GM13976 (cell line): ENCODE measurements around the gene CHD3.

Source experiments
- DNase-seq: peaks from one replicate; pipeline ENCODE4 v3.0.0; 2012; ENCODE audit warnings: low spot score
- CTCF ChIP-seq: IDR thresholded peaks from 2 replicates; pipeline ENCODE4 v1.5.1; 2012; ENCODE audit warnings: borderline replicate concordance, mild to moderate bottlenecking; ENCODE audit not compliant: insufficient read depth; ENCODE audit errors: extremely low read depth, missing control alignments, control extremely low read depth
- in situ Hi-C: fragments of 300-500 bp; cut with MboI; formaldehyde crosslinking; loops from one replicate; pipeline ENCODE4 v1.12.0; 2022; ENCODE audit warnings: low sequenced_read_pairs, mixed read lengths, inconsistent platforms; ENCODE audit not compliant: unreplicated experiment

CHD3 gene

DNA sequence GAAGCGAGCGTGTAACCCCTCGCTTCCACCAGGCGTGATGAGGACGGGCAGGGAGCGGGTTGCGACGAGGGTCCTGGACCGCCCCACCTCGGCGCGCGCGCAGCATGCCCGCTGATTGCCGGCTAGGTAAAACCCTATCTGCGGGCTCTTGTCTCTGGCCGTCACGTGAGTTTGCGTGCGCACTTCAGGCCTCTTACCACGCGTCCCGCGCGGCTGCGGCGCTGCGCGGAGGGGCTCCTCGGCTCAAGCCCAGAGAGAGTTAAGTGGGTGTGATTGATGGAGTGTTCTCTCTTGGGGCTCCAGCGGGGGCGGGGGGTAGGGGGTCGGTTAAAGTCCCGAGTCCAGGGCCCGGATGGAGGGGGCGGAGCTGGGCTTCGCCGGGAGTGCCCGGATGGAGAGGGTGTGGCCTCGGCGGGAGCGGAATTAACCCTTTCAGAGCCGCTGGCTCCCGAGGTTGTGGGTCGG is 46.6 kb upstream of the CHD3 start:
- in situ Hi-C loops, result no loop called here
- peak; percentile 83 for DNase-seq
- no peak for TF ChIP-seq CTCF

DNA sequence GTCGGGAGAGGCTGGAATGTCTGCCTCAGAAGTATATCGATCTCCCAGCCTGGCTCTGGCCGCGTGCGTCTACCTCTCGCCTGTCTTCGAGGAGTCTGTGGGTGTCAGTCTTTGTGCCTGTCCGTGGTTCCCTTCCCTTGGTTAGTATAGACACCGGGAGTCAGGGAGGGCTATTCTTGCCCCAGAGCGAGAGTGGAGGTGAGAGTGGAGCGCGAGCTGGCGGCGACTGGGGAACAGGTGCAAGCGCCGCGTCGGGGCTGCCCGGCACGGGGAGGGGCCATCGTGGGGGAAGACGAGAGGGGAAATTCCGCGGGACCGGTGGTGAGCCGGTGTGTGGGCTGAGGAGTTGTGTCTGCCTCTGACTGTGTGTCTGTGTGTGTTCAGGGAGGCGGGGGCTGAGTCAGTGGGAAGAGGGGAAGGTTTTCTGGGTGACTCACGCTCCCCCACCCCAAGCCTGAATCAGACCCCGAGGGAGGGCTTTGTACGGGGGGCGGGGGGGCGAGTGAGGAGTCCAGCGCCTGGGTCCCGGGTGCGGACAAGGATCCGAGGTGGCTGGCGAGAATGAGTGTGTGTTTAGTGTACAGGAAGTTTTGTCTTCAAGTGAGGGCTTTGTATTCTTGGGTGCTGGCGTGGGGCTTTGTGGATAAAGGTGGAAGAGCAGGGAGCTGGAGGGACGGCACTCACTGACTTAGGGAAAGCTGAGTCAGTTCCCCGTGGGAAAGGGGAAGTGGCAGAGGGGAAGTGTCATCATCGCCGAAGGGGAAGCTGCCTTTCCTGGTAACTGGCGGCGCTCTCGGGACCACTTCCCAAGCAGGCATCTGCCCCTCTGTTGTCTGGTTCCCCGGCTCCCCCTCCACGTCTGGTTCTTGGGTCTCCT is 46.0 kb upstream of the CHD3 start:
- TF ChIP-seq CTCF, result no peak
- in situ Hi-C loops, result no loop called here
- DNase-seq, result peak; percentile 82

- no peak for DNase-seq
- no peak for TF ChIP-seq CTCF
- in situ Hi-C loops, result no loop called here
Measured at GRCh38 chr17:7843257-7843535, 45.4 kb upstream of the CHD3 start.

DNA sequence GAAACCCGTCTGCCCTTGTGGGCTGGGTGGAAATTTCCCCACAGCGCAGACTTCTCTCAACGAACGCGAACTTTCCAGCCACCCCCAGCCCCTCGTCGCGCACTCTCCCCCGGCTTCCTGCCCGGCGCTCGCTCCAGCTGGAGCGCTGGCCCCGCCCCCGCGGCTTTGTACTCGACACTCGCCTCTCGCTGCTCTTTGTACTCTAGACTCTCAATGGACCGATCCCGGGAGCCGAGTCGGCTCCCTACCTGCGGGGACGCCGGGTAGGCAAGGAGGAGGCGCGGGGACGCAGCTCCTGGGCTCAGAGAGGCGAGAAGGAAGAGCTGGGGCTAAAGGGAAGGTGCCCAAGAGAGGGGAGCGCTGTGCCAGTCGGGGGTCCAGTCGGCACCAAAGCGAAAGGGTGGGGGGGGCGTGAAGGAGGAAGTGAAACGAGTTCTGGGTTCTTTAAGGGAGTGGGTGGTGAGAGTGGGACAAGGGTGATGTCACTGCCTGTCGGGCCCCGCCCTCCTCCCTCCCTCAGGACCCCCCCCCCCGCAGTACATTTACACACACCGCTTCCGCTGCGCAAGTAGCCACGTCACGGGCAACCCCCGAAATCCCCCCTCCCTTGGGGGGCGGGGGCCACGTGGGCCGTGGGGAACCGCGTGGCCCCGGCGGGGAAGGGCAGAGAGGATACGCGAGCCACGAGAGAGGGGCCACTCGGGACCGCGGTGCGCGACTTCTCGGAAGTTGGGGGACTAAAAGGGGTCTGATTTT is 44.9 kb upstream of the CHD3 start:
- peak; percentile 92 for DNase-seq
- no peak for TF ChIP-seq CTCF
- in situ Hi-C loops, result no loop called here

- in situ Hi-C loops, result no loop called here
- no peak for TF ChIP-seq CTCF
- DNase-seq, result peak; percentile 93
Measured at GRCh38 chr17:7844292-7845154, 44.1 kb upstream of the CHD3 start.
